IPS-NIHi7 (cell line): Measurements from ENCODE around the gene PFN2.
A peak's percentile ranks its signal among the peaks of the same experiment; 100 is the strongest.
"Not testable (repeated sequence)": the region's sequence is repeated elsewhere in the genome, so short reads cannot be mapped to it uniquely, and the experiment has no call there.

Source experiments
- DNase-seq: peaks from one replicate; pipeline ENCODE4 v3.0.0; 2012; ENCODE audit warnings: mixed read lengths; ENCODE audit errors: extremely low spot score

Gene PFN2, protein sequence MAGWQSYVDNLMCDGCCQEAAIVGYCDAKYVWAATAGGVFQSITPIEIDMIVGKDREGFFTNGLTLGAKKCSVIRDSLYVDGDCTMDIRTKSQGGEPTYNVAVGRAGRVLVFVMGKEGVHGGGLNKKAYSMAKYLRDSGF

DNA sequence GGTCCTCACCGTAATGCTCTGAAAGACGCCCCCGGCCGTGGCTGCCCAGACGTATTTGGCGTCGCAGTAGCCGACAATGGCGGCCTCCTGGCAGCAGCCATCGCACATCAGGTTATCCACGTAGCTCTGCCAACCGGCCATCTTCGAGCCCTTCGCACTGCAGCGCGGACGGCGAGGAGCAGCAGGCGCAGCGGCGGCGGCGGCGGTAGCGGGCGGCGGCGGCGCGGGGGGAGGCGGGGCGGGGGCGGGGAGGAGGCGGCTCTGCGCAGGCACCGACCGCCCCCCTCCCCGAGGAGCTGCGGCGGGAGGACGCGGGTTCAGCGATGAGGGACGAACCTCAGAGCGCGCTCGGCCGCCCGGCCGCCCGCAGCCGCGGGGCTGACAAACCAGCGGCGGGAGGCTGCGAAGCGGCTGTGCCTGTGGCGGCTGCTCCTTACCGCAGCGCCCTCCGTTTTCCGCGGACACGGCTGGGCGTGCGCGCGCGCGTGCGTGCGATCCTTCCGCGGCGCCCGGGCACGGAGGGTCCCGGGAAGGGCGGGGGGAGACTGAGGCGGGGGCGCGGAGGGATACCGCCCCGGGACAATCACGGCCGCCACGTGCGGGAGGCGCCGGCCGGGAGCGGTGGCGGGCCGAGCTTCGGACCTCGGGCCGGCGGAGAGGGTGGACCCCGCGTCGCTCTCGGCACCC lies at the start of gene PFN2:
Gene PFN2, minus strand, starts transcription at position 180 of the 687 bp plus-strand sequence. Its CDS starts 39 bp downstream, at position 141.
- DNase-seq = peak; percentile 72

GRCh38 chr3:150015901-150016300 lies 45.2 kb upstream of the PFN2 start:
- no peak for DNase-seq

DNA sequence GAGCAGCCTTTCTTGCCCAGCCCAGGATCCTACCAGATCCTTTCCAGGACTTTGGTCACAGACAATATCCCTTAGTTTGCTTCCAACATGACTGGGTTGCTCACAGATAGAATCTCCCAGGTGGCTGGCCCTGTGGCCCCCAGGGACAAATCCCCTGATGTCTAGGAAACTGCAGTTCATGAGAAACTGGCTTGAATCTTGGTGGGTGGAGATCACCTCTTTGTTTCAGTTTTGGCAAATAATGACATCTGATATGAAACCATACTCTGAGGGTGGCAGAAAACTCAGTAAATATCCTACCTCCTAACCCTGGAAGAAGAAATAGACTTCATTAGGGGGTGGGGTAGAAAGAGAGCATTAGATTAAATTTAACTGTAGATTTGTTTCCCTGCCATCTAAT lies 44.1 kb upstream of the PFN2 start:
- no peak for DNase-seq

GRCh38 chr3:150013801-150014200 lies 43.1 kb upstream of the PFN2 start:
- no peak for DNase-seq

DNA sequence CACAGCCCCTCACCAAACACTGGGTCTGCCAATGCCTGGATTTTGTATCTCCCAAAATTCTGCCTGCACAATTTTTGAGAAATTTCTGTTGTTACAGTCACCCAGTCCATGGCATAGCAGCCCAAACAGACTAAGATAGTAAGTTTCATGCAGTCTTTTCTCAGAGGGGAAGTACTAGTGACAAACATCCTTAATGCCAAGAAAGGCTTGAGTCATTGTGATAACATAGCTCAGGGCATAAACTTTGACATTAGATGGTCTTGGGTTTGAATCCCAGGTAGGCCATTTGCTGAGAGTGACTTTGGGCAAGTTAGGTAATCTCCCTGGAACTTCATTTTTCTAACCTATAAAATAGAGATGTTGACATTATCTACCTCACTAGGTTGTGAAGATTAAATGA lies 36.1 kb upstream of the PFN2 start:
- DNase-seq = no peak

- DNase-seq = no peak
These were observed 34.8 kb upstream of the PFN2 start for GRCh38 chr3:150005243-150006112.

GRCh38 chr3:150000641-150001040 lies 29.9 kb upstream of the PFN2 start:
- DNase-seq = no peak

DNA sequence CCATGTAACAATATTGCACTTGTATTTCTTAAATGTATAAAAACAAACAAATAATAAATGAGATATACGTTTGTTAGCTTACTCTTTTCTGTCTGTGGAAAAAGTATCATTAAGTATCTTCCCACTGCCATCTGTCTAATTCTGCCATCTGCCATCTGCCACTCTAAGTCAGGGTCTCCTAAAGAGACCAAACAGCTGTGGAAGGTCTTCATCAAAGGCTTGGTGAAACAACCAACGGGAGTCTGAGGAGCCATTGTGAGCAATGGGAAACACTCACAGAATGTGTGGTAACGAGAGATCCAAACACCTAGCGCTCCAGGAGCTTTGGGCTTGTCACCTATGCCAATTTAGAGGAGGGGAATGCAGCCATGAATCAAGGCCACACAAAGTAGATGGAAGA lies 28.7 kb upstream of the PFN2 start:
- DNase-seq = no peak

- DNase-seq = no peak
These were observed 28.3 kb upstream of the PFN2 start for GRCh38 chr3:149998946-149999345.

GRCh38 chr3:149992416-149993058 lies 21.8 kb upstream of the PFN2 start:
- DNase-seq = peak; percentile 59

GRCh38 chr3:149990423-149990948 lies 19.8 kb upstream of the PFN2 start:
- DNase-seq = no peak

GRCh38 chr3:149989307-149989706 lies 18.6 kb upstream of the PFN2 start:
- no peak for DNase-seq

DNA sequence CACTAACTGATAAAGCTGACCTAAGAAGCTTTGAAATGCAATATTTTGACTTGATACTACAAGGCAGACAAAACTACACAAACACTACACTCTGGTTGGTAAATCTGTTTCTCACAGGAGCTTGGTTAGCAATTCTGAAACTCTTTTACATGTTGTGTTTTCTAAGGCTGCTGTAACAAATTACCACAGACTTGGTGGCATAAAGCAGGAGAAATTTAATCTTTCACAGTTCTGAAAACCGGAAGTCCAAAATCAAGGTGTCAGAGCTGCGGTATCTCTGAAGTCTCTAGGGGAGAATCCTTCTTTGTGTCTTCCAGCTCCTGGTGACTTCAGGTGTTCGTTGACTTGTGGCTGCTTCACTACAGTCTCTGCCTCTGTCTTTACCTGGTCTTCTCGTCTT lies 12.9 kb upstream of the PFN2 start:
- no peak for DNase-seq

DNA sequence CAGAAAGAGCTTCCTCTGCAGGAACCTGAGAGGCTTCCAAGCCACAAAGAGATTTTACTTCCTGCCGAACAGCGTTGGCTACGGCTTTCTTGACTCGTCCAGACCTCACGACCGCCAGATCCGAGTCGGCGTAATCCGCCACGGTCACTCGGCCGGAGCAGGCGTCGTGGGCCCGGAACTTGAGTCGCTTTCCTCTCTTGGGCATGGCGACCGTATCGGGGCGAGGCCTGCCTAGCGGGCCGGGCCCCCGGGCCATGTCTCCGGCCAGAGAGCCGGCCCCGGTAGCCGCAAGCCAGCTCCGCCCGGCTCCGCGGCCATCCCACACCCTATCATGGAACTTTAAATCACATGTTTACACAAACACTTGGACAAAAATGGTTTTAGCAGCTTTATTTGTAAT lies 12.4 kb upstream of the PFN2 start:
- not testable (repeated sequence) for DNase-seq

- not testable (repeated sequence) for DNase-seq
These were observed 11.3 kb upstream of the PFN2 start for GRCh38 chr3:149981979-149982378.

GRCh38 chr3:149977386-149977785 lies 6.7 kb upstream of the PFN2 start:
- no peak for DNase-seq

DNA sequence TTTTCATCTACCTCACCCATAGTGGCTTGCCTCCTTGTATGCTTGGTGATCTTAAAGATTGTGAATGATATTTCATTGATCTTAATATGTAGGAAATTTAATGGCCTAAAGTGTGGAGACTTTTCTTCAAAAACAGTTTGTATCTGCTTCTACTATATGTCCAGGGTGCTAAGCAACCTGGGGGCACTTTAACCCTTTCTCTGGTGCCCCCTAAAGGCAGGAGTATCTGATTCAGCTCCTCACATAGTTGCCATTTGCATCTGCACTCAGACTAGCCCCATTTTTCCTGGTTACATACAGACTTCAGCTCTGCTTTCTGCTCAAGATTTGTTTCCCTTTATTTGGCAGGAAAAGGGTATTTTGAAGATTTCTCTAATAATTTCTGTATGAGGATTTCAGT lies 5.2 kb upstream of the PFN2 start:
- DNase-seq = peak; percentile 43

- DNase-seq = peak; percentile 60
These were observed 844 bp upstream of the PFN2 start for GRCh38 chr3:149971403-149972075.

- DNase-seq = peak; percentile 45
These were observed 567 bp downstream of the PFN2 start for GRCh38 chr3:149969940-149970715.

GRCh38 chr3:149969110-149969939 lies 1.4 kb downstream of the PFN2 start:
- DNase-seq = peak; percentile 48
